Neural cell (in vitro differentiated cells): Measurements from ENCODE around the gene UNC13B. TPM values are rescaled to one million over a fixed set of nuclear protein-coding genes. Genes with fewer than 3 reads are reported as not detected.

Experiments used
- H2AFZ ChIP-seq: fragments of 200-600, 300-800 bp; sonication (generic), shearing (Covaris generic); 2 replicates; pipeline ENCODE4 v1.6.0; 2014; ENCODE audit warnings: low read depth, mild to moderate bottlenecking, antibody characterized with exemption, low read length, moderate library complexity
- H3F3A ChIP-seq: fragments of 200-600 bp; shearing (Covaris generic); 2 replicates; pipeline ENCODE4 v1.6.1; 2016; ENCODE audit warnings: mild to moderate bottlenecking, moderate library complexity, mixed read lengths, antibody characterized with exemption, low read length; ENCODE audit not compliant: insufficient read depth, poor library complexity, severe bottlenecking
- H3K27ac ChIP-seq: fragments of 200-600, 300-800 bp; sonication (generic), shearing (Covaris generic); 2 replicates; pipeline ENCODE4 v1.5.1; 2014; ENCODE audit warnings: mild to moderate bottlenecking, low read length, moderate library complexity
- H3K27me3 ChIP-seq: fragments of 300-800, 200-600 bp; sonication (generic), shearing (Covaris generic); 2 replicates; pipeline ENCODE4 v1.6.0; 2014; ENCODE audit warnings: mild to moderate bottlenecking, low read depth, low read length, moderate library complexity; ENCODE audit not compliant: insufficient read depth
- H3K36me3 ChIP-seq: fragments of 300-800, 200-600 bp; sonication (generic), shearing (Covaris generic); 2 replicates; pipeline ENCODE4 v1.5.1; 2014; ENCODE audit warnings: mild to moderate bottlenecking, antibody characterized with exemption, low read length, moderate library complexity; ENCODE audit not compliant: insufficient read depth
- H3K4me2 ChIP-seq: fragments of 300-800, 200-600 bp; sonication (generic), shearing (Covaris generic); 2 replicates; pipeline ENCODE4 v1.6.0; 2014; ENCODE audit warnings: mild to moderate bottlenecking, low read length
- H3K4me3 ChIP-seq: fragments of 300-800, 200-600 bp; sonication (generic), shearing (Covaris generic); 2 replicates; pipeline ENCODE4 v1.5.1; 2014; ENCODE audit warnings: mild to moderate bottlenecking, low read length, moderate library complexity
- H3K79me2 ChIP-seq: fragments of 200-600 bp; shearing (Covaris generic); replicated peaks from 2 replicates; pipeline ENCODE4 v1.6.0; 2014; ENCODE audit warnings: mild to moderate bottlenecking, low read length, moderate library complexity; ENCODE audit not compliant: insufficient read depth
- H3K9ac ChIP-seq: fragments of 300-800, 200-600 bp; sonication (generic), shearing (Covaris generic); 2 replicates; pipeline ENCODE4 v1.6.1; 2016; ENCODE audit warnings: mild to moderate bottlenecking, low read length, mixed read lengths
- H3K9me2 ChIP-seq: fragments of 200-600 bp; shearing (Covaris generic); 2 replicates; pipeline ENCODE4 v1.6.1; 2016; ENCODE audit warnings: mild to moderate bottlenecking, low read length, mixed read lengths; ENCODE audit not compliant: insufficient read depth
- H3K9me3 ChIP-seq: fragments of 200-600, 300-800 bp; sonication (generic), shearing (Covaris generic); 2 replicates; pipeline ENCODE4 v1.6.1; 2016; ENCODE audit warnings: mild to moderate bottlenecking, mixed run types, low read length, moderate library complexity, mixed read lengths
- H4K20me1 ChIP-seq: fragments of 200-600 bp; shearing (Covaris generic); 2 replicates; pipeline ENCODE4 v1.6.1; 2016; ENCODE audit warnings: mild to moderate bottlenecking, mixed run types; ENCODE audit not compliant: insufficient read depth
- EP300 ChIP-seq: fragments of 450-650 bp; conservative IDR thresholded peaks from 2 replicates; pipeline ENCODE4 v1.6.1; 2014; ENCODE audit warnings: antibody characterized with exemption, mild to moderate bottlenecking, moderate library complexity; ENCODE audit not compliant: poor library complexity, severe bottlenecking
- EZH2 ChIP-seq: fragments of 200-600, 300-800 bp; shearing (Covaris generic), sonication (generic); IDR thresholded peaks from 2 replicates; pipeline ENCODE4 v1.6.1; 2014; ENCODE audit warnings: antibody characterized with exemption, low read length, borderline replicate concordance, mild to moderate bottlenecking; ENCODE audit not compliant: insufficient read depth, poor library complexity, severe bottlenecking
- MXI1 ChIP-seq: fragments of 450-650 bp; conservative IDR thresholded peaks from 2 replicates; pipeline ENCODE4 v1.6.1; 2014; ENCODE audit warnings: antibody characterized with exemption, mild to moderate bottlenecking; ENCODE audit not compliant: poor library complexity, severe bottlenecking
- POLR2AphosphoS5 ChIP-seq: IDR thresholded peaks from 2 replicates; pipeline ENCODE4 v1.6.1; 2012
- RAD21 ChIP-seq: fragments of 450-650 bp; conservative IDR thresholded peaks from 2 replicates; pipeline ENCODE4 v1.6.1; 2014; ENCODE audit warnings: antibody characterized with exemption, mild to moderate bottlenecking, moderate library complexity
- SMC3 ChIP-seq: fragments of 450-650 bp; conservative IDR thresholded peaks from 2 replicates; pipeline ENCODE4 v1.6.1; 2014; ENCODE audit warnings: antibody characterized with exemption, mild to moderate bottlenecking, moderate library complexity; ENCODE audit not compliant: poor library complexity
- TAF1 ChIP-seq: IDR thresholded peaks from 2 replicates; pipeline ENCODE4 v1.6.1; 2012; ENCODE audit warnings: low read depth
- polyA plus RNA-seq: library from polyadenylated mRNA; depleted of rRNA; stranded (reverse); fragments of >200 nt; gene quantifications from 2 replicates; pipeline ENCODE4 v1.2.3, GENCODE V29; 2014
- TF ChIP-seq, protein P1 (sequence below): IDR thresholded peaks from 2 replicates; pipeline ENCODE4 v1.6.1; 2012; ENCODE audit warnings: borderline replicate concordance
- TF ChIP-seq, protein P2 (sequence below): fragments of 450-650 bp; IDR thresholded peaks from 2 replicates; pipeline ENCODE4 v1.5.1; 2014; ENCODE audit warnings: antibody characterized with exemption, mild to moderate bottlenecking, moderate library complexity; ENCODE audit not compliant: poor library complexity, severe bottlenecking

The UNC13B gene
- polyA plus RNA-seq, 1 donor from 2014 or later = 37.2 TPM

DNA sequence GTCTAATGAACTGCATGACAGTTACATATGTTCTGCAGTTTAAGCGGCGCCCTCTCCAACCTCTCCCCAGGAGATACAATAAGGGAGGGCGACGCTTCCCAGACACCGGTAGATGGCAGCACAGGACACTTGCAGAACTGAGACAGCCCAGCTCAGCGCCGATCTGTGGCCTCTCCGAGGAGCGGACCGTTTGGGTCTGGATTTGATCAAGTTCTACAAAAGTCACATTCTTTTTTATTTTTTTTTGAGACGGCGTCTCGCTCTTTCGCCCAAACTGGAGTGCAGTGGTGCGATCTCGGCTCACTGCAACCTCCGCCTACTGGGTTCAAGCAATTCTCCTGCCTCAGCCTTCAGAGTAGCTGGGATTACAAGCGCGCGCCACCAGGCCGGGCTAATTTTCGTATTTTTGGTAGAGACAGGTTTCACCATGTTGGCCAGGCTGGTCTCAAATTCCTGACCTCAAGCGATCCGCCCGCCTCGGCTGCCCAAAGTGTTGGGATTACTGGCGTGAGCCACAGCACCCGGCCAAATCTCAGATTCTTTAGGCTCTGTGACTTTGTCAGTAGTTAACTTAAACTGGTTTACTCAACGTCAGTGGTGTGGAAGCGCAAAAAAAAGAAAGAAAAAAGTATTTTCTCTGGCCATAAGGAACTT, 44.8 kb upstream of the UNC13B start:
- peak overlapping the region; percentile 95 for H3K27ac ChIP-seq
- peak overlapping the region; percentile 85 for H3K9ac ChIP-seq

DNA sequence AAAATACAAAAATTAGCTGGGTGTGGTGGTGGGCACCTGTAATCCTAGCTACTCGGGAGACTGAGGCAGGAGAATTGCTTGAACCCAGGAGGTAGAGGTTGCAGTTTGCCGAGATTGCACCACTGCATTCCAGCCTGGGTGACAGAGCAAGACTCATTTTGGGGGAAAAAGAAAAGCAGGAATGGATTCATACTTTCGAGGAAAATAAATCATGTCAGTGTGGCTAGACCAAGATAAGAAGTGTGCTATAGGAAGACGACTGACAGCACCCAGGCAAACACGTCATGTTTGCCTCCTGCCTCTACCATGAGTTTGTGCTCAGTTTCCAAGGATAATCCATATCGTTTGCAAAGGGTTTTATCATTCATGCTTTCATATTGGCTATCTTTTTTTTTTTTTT, 26.9 kb upstream of the UNC13B start:
- Histone ChIP-seq H3K4me2 (no peak overlapping the region), H3K9me3 (no peaks in the 10 kb centered on the region), H3K4me3 (no peak overlapping the region), H3F3A (no peaks in the 10 kb centered on the region), H4K20me1 (no peaks in the 10 kb centered on the region), H3K79me2 (no peaks in the 10 kb centered on the region), H3K27ac (no peak overlapping the region), H3K36me3 (no peaks in the 10 kb centered on the region), H2AFZ (no peak overlapping the region), H3K27me3 (no peaks in the 10 kb centered on the region), H3K9ac (no peak overlapping the region), H3K9me2 (no peaks in the 10 kb centered on the region)
- TF ChIP-seq, protein P1, sequence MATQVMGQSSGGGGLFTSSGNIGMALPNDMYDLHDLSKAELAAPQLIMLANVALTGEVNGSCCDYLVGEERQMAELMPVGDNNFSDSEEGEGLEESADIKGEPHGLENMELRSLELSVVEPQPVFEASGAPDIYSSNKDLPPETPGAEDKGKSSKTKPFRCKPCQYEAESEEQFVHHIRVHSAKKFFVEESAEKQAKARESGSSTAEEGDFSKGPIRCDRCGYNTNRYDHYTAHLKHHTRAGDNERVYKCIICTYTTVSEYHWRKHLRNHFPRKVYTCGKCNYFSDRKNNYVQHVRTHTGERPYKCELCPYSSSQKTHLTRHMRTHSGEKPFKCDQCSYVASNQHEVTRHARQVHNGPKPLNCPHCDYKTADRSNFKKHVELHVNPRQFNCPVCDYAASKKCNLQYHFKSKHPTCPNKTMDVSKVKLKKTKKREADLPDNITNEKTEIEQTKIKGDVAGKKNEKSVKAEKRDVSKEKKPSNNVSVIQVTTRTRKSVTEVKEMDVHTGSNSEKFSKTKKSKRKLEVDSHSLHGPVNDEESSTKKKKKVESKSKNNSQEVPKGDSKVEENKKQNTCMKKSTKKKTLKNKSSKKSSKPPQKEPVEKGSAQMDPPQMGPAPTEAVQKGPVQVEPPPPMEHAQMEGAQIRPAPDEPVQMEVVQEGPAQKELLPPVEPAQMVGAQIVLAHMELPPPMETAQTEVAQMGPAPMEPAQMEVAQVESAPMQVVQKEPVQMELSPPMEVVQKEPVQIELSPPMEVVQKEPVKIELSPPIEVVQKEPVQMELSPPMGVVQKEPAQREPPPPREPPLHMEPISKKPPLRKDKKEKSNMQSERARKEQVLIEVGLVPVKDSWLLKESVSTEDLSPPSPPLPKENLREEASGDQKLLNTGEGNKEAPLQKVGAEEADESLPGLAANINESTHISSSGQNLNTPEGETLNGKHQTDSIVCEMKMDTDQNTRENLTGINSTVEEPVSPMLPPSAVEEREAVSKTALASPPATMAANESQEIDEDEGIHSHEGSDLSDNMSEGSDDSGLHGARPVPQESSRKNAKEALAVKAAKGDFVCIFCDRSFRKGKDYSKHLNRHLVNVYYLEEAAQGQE = no peak
- no peak for TF ChIP-seq EZH2

More for the DNA sequence above, 44.8 kb upstream of the UNC13B start:
- Histone ChIP-seq H2AFZ (peak overlapping the region; percentile 61), H3K9me3 (no peaks in the 10 kb centered on the region), H3K9me2 (no peaks in the 10 kb centered on the region), H3K4me2 (peak overlapping the region; percentile 98), H3K36me3 (no peaks in the 10 kb centered on the region), H3K4me3 (peak overlapping the region; percentile 88), H3K27me3 (no peaks in the 10 kb centered on the region), H3F3A (peaks cover 6% of the 10 kb centered on the region), H4K20me1 (no peaks in the 10 kb centered on the region), H3K79me2 (peaks cover 12% of the 10 kb centered on the region)
- TF ChIP-seq EZH2 (no peak), POLR2AphosphoS5 (peak; percentile 7), MXI1 (no peak), EP300 (no peak), TAF1 (no peak), RAD21 (peak; percentile 97), SMC3 (peak; percentile 96)
- TF ChIP-seq, protein P1 = no peak
- TF ChIP-seq, protein P2, sequence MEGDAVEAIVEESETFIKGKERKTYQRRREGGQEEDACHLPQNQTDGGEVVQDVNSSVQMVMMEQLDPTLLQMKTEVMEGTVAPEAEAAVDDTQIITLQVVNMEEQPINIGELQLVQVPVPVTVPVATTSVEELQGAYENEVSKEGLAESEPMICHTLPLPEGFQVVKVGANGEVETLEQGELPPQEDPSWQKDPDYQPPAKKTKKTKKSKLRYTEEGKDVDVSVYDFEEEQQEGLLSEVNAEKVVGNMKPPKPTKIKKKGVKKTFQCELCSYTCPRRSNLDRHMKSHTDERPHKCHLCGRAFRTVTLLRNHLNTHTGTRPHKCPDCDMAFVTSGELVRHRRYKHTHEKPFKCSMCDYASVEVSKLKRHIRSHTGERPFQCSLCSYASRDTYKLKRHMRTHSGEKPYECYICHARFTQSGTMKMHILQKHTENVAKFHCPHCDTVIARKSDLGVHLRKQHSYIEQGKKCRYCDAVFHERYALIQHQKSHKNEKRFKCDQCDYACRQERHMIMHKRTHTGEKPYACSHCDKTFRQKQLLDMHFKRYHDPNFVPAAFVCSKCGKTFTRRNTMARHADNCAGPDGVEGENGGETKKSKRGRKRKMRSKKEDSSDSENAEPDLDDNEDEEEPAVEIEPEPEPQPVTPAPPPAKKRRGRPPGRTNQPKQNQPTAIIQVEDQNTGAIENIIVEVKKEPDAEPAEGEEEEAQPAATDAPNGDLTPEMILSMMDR = peak; percentile 99
